PC-9 (cell line): ENCODE measurements around the gene ARHGAP28. TPM values are rescaled to one million over a fixed set of nuclear protein-coding genes. Genes with fewer than 3 reads are reported as not detected.

Experiments used
- BruUV-seq: library from RNA; stranded (reverse); fragments of 400-500 nt; replicated peaks from 2 replicates; lab custom pipeline; 2021; lab: Mats Ljungman, UMichigan
- CTCF ChIA-PET: fragments of 300-600 bp; sonication (Branson Sonifier 250); formaldehyde crosslinking; loops from one replicate; lab custom pipeline; 2022; ENCODE audit warnings: antibody characterized with exemption; lab: Charles Lee
- POLR2A ChIA-PET: fragments of 300-600 bp; sonication (Branson Sonifier 250); formaldehyde crosslinking; loops from one replicate; lab custom pipeline; 2022; ENCODE audit warnings: antibody characterized with exemption; ENCODE audit not compliant: unreplicated experiment; lab: Charles Lee
- DNase-seq, 2 experiments: peaks; one replicate each; pipeline versions ENCODE4 v3.0.0 to v3.0.0-alpha.2; 2015 to 2022; ENCODE audit warnings: mixed read lengths in 1 of 2
- H2AFZ ChIP-seq: fragments of 200-600 bp; sonication (generic); 2 replicates; pipeline ENCODE4 v1.8.1; 2017; ENCODE audit warnings: antibody characterized with exemption
- H3F3A ChIP-seq: fragments of 200-600 bp; sonication (generic); 2 replicates; pipeline ENCODE4 v1.8.1; 2017; ENCODE audit warnings: antibody characterized with exemption, mild to moderate bottlenecking, low read depth; ENCODE audit not compliant: insufficient read depth
- H3K27ac ChIP-seq: fragments of 200-600 bp; sonication (generic); 2 replicates; pipeline ENCODE4 v1.6.1; 2016; ENCODE audit warnings: mixed run types
- H3K27me3 ChIP-seq: fragments of 200-600 bp; sonication (generic); 2 replicates; pipeline ENCODE4 v1.6.1; 2016; ENCODE audit warnings: low read depth, mixed run types; ENCODE audit not compliant: insufficient read depth
- H3K36me3 ChIP-seq: fragments of 200-600 bp; sonication (generic); 2 replicates; pipeline ENCODE4 v1.6.1; 2016; ENCODE audit warnings: low read depth, mixed run types
- H3K4me1 ChIP-seq: fragments of 200-600 bp; sonication (generic); replicated peaks from 2 replicates; pipeline ENCODE4 v1.6.1; 2016; ENCODE audit warnings: mixed run types; ENCODE audit not compliant: insufficient read depth
- H3K4me2 ChIP-seq: fragments of 200-600 bp; sonication (generic); 2 replicates; pipeline ENCODE4 v1.6.1; 2017; ENCODE audit warnings: mixed run types
- H3K4me3 ChIP-seq: fragments of 200-600 bp; sonication (generic); 2 replicates; pipeline ENCODE4 v1.6.1; 2016; ENCODE audit warnings: mixed run types
- H3K79me2 ChIP-seq: fragments of 200-600 bp; sonication (generic); 2 replicates; pipeline ENCODE4 v1.6.1; 2017; ENCODE audit warnings: low read depth, mixed run types
- H3K9me2 ChIP-seq: fragments of 200-600 bp; sonication (generic); 2 replicates; pipeline ENCODE4 v1.8.1; 2017; ENCODE audit warnings: mild to moderate bottlenecking; ENCODE audit not compliant: insufficient read depth
- H3K9me3 ChIP-seq: fragments of 200-600 bp; sonication (generic); 2 replicates; pipeline ENCODE4 v1.8.1; 2016; ENCODE audit warnings: low read depth; ENCODE audit not compliant: insufficient read depth
- H4K20me1 ChIP-seq: fragments of 200-600 bp; sonication (generic); 2 replicates; pipeline ENCODE4 v1.8.1; 2017; ENCODE audit not compliant: insufficient read depth
- EZH2 ChIP-seq: fragments of 200-600 bp; sonication (generic); IDR thresholded peaks from 2 replicates; pipeline ENCODE4 v1.8.0; 2017; ENCODE audit warnings: antibody characterized with exemption, low read depth
- intact Hi-C: fragments of 100-400 bp; cut with micrococcal nuclease; formaldehyde crosslinking; loops from one replicate; pipeline ENCODE4 v1.10.0; 2022; ENCODE audit not compliant: unreplicated experiment
- total RNA-seq: library from RNA; stranded (reverse); gene quantifications from 2 replicates; pipeline ENCODE4 v1.2.3, GENCODE V29; 2021
- TF ChIP-seq, protein P1 (sequence below): fragments of 200-600 bp; sonication (generic); conservative IDR thresholded peaks from 2 replicates; pipeline ENCODE4 v1.6.1; 2017; ENCODE audit warnings: mixed run types, antibody characterized with exemption, mild to moderate bottlenecking, moderate library complexity

The ARHGAP28 gene
- total RNA-seq, 1 experiment from 2014 or later = not detected

DNA sequence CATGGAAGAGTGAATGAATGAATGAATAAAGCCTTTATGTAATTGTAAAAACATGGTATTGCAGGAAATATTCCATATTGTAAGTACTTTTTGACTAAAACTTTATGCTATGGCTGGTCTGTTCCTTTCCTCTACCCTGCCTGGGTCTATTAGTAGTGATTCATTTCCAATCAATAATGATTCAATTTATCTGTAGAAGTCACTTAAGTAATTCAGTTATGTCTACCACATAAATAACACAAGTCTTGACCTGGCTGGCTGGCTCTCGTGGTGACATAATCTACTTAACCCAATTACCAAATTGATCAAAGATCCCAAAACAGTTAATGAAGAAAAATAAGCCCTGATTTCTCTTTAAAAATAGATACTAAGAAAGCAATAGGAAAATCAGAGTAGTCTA, 7.8 kb upstream of the ARHGAP28 start:
- no peaks in the 10 kb centered on the region for H3K9me3 ChIP-seq
- H3K9me2 ChIP-seq = no peaks in the 10 kb centered on the region
- BruUV-seq = no TSS peak
- no peaks in the 10 kb centered on the region for H3F3A ChIP-seq
- no peak for DNase-seq
- H3K36me3 ChIP-seq = no peaks in the 10 kb centered on the region
- H3K4me1 ChIP-seq = no peaks in the 10 kb centered on the region
- no peak overlapping the region for H3K27ac ChIP-seq
- H4K20me1 ChIP-seq = no peaks in the 10 kb centered on the region
- no peak overlapping the region for H2AFZ ChIP-seq
- H3K79me2 ChIP-seq = no peaks in the 10 kb centered on the region
- ChIA-PET CTCF (no interaction called here), POLR2A (no interaction called here)
- intact Hi-C loops = no loop called here
- H3K4me2 ChIP-seq = no peak overlapping the region
- no peaks in the 10 kb centered on the region for H3K27me3 ChIP-seq
- TF ChIP-seq, protein P1, sequence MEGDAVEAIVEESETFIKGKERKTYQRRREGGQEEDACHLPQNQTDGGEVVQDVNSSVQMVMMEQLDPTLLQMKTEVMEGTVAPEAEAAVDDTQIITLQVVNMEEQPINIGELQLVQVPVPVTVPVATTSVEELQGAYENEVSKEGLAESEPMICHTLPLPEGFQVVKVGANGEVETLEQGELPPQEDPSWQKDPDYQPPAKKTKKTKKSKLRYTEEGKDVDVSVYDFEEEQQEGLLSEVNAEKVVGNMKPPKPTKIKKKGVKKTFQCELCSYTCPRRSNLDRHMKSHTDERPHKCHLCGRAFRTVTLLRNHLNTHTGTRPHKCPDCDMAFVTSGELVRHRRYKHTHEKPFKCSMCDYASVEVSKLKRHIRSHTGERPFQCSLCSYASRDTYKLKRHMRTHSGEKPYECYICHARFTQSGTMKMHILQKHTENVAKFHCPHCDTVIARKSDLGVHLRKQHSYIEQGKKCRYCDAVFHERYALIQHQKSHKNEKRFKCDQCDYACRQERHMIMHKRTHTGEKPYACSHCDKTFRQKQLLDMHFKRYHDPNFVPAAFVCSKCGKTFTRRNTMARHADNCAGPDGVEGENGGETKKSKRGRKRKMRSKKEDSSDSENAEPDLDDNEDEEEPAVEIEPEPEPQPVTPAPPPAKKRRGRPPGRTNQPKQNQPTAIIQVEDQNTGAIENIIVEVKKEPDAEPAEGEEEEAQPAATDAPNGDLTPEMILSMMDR = no peak
- no peak for TF ChIP-seq EZH2
- H3K4me3 ChIP-seq = no peak overlapping the region

GRCh38 chr18:6722690-6723089, 6.8 kb upstream of the ARHGAP28 start:
- H3K4me1 ChIP-seq = no peaks in the 10 kb centered on the region
- no peak overlapping the region for H3K4me2 ChIP-seq
- ChIA-PET POLR2A (no interaction called here), CTCF (no interaction called here)
- intact Hi-C loops = no loop called here
- no peaks in the 10 kb centered on the region for H3K9me2 ChIP-seq
- DNase-seq = no peak
- H3K27ac ChIP-seq = no peak overlapping the region
- no peaks in the 10 kb centered on the region for H3K9me3 ChIP-seq
- TF ChIP-seq, protein P1 = no peak
- no peak for TF ChIP-seq EZH2
- no peak overlapping the region for H3K4me3 ChIP-seq
- no peaks in the 10 kb centered on the region for H3K79me2 ChIP-seq
- H3K36me3 ChIP-seq = no peaks in the 10 kb centered on the region
- H2AFZ ChIP-seq = no peak overlapping the region
- H3K27me3 ChIP-seq = no peaks in the 10 kb centered on the region
- H4K20me1 ChIP-seq = no peaks in the 10 kb centered on the region
- BruUV-seq = no TSS peak
- H3F3A ChIP-seq = no peaks in the 10 kb centered on the region

GRCh38 chr18:6724331-6724730, 5.2 kb upstream of the ARHGAP28 start:
- intact Hi-C loops = no loop called here

More at GRCh38 chr18:6724331-6724730, 5.2 kb upstream of the ARHGAP28 start:
- H3K4me1 ChIP-seq = no peaks in the 10 kb centered on the region
- H3K79me2 ChIP-seq = no peaks in the 10 kb centered on the region
- no peaks in the 10 kb centered on the region for H3K9me3 ChIP-seq
- no peak for TF ChIP-seq EZH2
- TF ChIP-seq, protein P1 = no peak
- no peak for DNase-seq
- no peak overlapping the region for H3K4me2 ChIP-seq
- H2AFZ ChIP-seq = no peak overlapping the region
- no peaks in the 10 kb centered on the region for H3K36me3 ChIP-seq
- no peak overlapping the region for H3K4me3 ChIP-seq
- no TSS peak for BruUV-seq
- ChIA-PET CTCF (no interaction called here), POLR2A (no interaction called here)
- no peaks in the 10 kb centered on the region for H3F3A ChIP-seq
- H4K20me1 ChIP-seq = no peaks in the 10 kb centered on the region
- no peaks in the 10 kb centered on the region for H3K27me3 ChIP-seq
- no peak overlapping the region for H3K27ac ChIP-seq
- no peaks in the 10 kb centered on the region for H3K9me2 ChIP-seq
